Measurements from ENCODE around the gene SPEM3. TPM values are rescaled to one million over a fixed set of nuclear protein-coding genes. Genes with fewer than 3 reads are reported as not detected.

Gene SPEM3
- total and polyA plus RNA-seq, 4 donors, result not detected

DNA sequence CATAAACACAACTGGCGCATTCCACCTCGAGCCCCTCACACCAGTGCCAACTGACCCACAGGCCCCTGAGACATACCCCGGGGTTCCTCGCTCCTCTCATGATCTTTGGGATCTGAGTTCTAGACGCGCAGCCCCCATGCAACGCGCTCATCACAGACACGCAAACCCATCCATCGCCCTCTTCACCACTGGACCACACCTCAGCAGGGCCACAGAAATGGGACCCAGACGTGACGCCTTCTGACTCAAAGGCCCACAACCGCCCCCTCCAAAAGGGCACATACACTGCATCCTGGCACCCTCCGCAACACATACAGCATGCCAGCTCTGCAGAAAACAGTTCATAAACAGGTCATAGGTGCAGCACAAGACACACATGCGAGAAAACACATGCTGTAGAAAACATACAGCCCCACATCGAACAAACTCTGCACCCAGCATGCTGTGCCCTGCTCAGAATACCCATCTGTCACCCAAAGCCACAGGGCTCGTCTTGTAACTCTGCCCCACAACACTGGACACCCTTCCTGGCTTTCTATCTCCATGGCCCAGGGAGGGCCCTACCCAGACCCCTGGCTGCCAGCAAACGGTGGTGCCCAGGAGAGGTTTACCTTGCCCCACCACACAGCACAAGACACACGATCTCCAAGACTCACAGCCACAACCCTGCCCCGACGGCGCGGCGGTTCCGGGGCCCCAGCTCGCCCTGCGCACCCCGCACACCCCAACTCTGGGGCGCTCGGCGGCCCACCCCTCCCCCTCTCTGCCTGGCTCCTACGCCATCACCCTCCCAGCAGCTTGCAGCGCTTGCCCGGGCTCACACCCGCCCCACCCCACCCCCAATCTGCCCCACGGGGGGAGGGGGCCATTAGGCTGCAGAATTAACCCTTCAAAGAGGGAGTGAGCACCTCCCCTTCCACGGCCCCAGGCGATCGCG lies 49.9 kb downstream of the SPEM3 start:
- H3K4me3 ChIP-seq (ENCODE audit: low read depth in 1 of 3, low read length in 3 of 3), result peak overlapping the region; percentile 60 to 96 (median 63)
- peak; percentile 70 for DNase-seq (ENCODE audit: low spot score)
- H3K36me3 ChIP-seq (ENCODE audit: control insufficient read depth in 4 of 4, insufficient read depth in 3 of 4, low read depth in 1 of 4, low read length in 3 of 4), result no peaks in the 10 kb centered on the region
- H3K9ac ChIP-seq (ENCODE audit: low read depth in 1 of 2, low read length in 2 of 2), result peak overlapping the region; percentile 42 to 66
- 29% methylated on average over 40 of the region's 40 CpGs for WGBS
- no peaks in the 10 kb centered on the region for H3K9me3 ChIP-seq (ENCODE audit: control insufficient read depth in 4 of 4, low read length in 3 of 4)
- H3K27me3 ChIP-seq (ENCODE audit: control insufficient read depth in 4 of 4, insufficient read depth in 4 of 4, low read length in 3 of 4), result no peaks in the 10 kb centered on the region
- peaks cover 15 to 56% (median 41%) of the 10 kb centered on the region in 4 donors for H3K4me1 ChIP-seq (ENCODE audit: control insufficient read depth in 4 of 4, insufficient read depth in 4 of 4, low read length in 3 of 4)
- TF ChIP-seq SP1 (IDR thresholded peaks at IDR 0.05) (no peak), FOXA1 (IDR thresholded peaks at IDR 0.05) (no peak), TAF1 (conservative IDR thresholded peaks at IDR 0.05) (no peak), HNF4G (IDR thresholded peaks at IDR 0.05) (no peak), HNF4A (conservative IDR thresholded peaks at IDR 0.05) (no peak), FOXA2 (IDR thresholded peaks at IDR 0.05) (no peak)
- H3K27ac ChIP-seq (ENCODE audit: low read depth in 1 of 2, low read length in 2 of 2), result peak overlapping the region; percentile 96 to 97

GRCh38 chr17:7479213-7480088 lies 50.8 kb downstream of the SPEM3 start, which contains the start of gene ZBTB4:
ZBTB4 (minus strand) TSS chr17:7479631; CDS start chr17:7466801, 12,830 bp downstream.
- WGBS, result under 1% methylated on average over 92 of the region's 92 CpGs
- no peaks in the 10 kb centered on the region for H3K36me3 ChIP-seq (ENCODE audit: control insufficient read depth in 4 of 4, insufficient read depth in 3 of 4, low read depth in 1 of 4, low read length in 3 of 4)
- peak within 1 kb of the TSS; percentile 96 to 97 for H3K27ac ChIP-seq (ENCODE audit: low read depth in 1 of 2, low read length in 2 of 2)
- TF ChIP-seq, protein P1, sequence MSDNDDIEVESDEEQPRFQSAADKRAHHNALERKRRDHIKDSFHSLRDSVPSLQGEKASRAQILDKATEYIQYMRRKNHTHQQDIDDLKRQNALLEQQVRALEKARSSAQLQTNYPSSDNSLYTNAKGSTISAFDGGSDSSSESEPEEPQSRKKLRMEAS (IDR thresholded peaks at IDR 0.05), result no peak
- peak within 1 kb of the TSS; percentile 60 to 96 (median 80) for H3K4me3 ChIP-seq (ENCODE audit: low read depth in 1 of 3, low read length in 3 of 3)
- peaks cover 12 to 52% (median 37%) of the 10 kb centered on the region in 4 donors for H3K4me1 ChIP-seq (ENCODE audit: control insufficient read depth in 4 of 4, insufficient read depth in 4 of 4, low read length in 3 of 4)
- peak; percentile 64 for DNase-seq (ENCODE audit: low spot score)
- no peaks in the 10 kb centered on the region for H3K27me3 ChIP-seq (ENCODE audit: control insufficient read depth in 4 of 4, insufficient read depth in 4 of 4, low read length in 3 of 4)
- H3K9me3 ChIP-seq (ENCODE audit: control insufficient read depth in 4 of 4, low read length in 3 of 4), result no peaks in the 10 kb centered on the region
- H3K9ac ChIP-seq (ENCODE audit: low read depth in 1 of 2, low read length in 2 of 2), result peak within 1 kb of the TSS; percentile 83 to 87

GRCh38 chr17:7480089-7480384 lies 51.4 kb downstream of the SPEM3 start:
- WGBS, result 10% methylated on average over 8 of the region's 8 CpGs
- Histone ChIP-seq H3K36me3 (ENCODE audit: control insufficient read depth in 4 of 4, insufficient read depth in 3 of 4, low read depth in 1 of 4, low read length in 3 of 4) (no peaks in the 10 kb centered on the region), H3K4me3 (ENCODE audit: low read depth in 1 of 3, low read length in 3 of 3) (peak overlapping the region; percentile 52 to 96 (median 80)), H3K4me1 (ENCODE audit: control insufficient read depth in 4 of 4, insufficient read depth in 4 of 4, low read length in 3 of 4) (peaks cover 8 to 46% (median 35%) of the 10 kb centered on the region in 4 donors), H3K27me3 (ENCODE audit: control insufficient read depth in 4 of 4, insufficient read depth in 4 of 4, low read length in 3 of 4) (no peaks in the 10 kb centered on the region), H3K9ac (ENCODE audit: low read depth in 1 of 2, low read length in 2 of 2) (peak overlapping the region; percentile 83 to 87), H3K27ac (ENCODE audit: low read depth in 1 of 2, low read length in 2 of 2) (peak overlapping the region; percentile 91 to 95), H3K9me3 (ENCODE audit: control insufficient read depth in 4 of 4, low read length in 3 of 4) (no peaks in the 10 kb centered on the region)
- no peak for DNase-seq (ENCODE audit: low spot score)
- TF ChIP-seq, protein P1 (IDR thresholded peaks at IDR 0.05), result no peak
- TF ChIP-seq, protein P2, sequence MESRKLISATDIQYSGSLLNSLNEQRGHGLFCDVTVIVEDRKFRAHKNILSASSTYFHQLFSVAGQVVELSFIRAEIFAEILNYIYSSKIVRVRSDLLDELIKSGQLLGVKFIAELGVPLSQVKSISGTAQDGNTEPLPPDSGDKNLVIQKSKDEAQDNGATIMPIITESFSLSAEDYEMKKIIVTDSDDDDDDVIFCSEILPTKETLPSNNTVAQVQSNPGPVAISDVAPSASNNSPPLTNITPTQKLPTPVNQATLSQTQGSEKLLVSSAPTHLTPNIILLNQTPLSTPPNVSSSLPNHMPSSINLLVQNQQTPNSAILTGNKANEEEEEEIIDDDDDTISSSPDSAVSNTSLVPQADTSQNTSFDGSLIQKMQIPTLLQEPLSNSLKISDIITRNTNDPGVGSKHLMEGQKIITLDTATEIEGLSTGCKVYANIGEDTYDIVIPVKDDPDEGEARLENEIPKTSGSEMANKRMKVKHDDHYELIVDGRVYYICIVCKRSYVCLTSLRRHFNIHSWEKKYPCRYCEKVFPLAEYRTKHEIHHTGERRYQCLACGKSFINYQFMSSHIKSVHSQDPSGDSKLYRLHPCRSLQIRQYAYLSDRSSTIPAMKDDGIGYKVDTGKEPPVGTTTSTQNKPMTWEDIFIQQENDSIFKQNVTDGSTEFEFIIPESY (IDR thresholded peaks at IDR 0.05), result no peak
- TF ChIP-seq FOXA1 (IDR thresholded peaks at IDR 0.05), result no peak
- TF ChIP-seq YY1 (IDR thresholded peaks at IDR 0.05), result no peak
- no peak for TF ChIP-seq NR2F2 (IDR thresholded peaks at IDR 0.05)
- TF ChIP-seq EGR1 (IDR thresholded peaks at IDR 0.05; ENCODE audit: low read depth in 2 of 2), result no peak
- TF ChIP-seq HNF4G (IDR thresholded peaks at IDR 0.05), result no peak
- no peak for TF ChIP-seq FOXA2 (IDR thresholded peaks at IDR 0.05)
- TF ChIP-seq, protein P3, sequence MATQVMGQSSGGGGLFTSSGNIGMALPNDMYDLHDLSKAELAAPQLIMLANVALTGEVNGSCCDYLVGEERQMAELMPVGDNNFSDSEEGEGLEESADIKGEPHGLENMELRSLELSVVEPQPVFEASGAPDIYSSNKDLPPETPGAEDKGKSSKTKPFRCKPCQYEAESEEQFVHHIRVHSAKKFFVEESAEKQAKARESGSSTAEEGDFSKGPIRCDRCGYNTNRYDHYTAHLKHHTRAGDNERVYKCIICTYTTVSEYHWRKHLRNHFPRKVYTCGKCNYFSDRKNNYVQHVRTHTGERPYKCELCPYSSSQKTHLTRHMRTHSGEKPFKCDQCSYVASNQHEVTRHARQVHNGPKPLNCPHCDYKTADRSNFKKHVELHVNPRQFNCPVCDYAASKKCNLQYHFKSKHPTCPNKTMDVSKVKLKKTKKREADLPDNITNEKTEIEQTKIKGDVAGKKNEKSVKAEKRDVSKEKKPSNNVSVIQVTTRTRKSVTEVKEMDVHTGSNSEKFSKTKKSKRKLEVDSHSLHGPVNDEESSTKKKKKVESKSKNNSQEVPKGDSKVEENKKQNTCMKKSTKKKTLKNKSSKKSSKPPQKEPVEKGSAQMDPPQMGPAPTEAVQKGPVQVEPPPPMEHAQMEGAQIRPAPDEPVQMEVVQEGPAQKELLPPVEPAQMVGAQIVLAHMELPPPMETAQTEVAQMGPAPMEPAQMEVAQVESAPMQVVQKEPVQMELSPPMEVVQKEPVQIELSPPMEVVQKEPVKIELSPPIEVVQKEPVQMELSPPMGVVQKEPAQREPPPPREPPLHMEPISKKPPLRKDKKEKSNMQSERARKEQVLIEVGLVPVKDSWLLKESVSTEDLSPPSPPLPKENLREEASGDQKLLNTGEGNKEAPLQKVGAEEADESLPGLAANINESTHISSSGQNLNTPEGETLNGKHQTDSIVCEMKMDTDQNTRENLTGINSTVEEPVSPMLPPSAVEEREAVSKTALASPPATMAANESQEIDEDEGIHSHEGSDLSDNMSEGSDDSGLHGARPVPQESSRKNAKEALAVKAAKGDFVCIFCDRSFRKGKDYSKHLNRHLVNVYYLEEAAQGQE (IDR thresholded peaks at IDR 0.05), result no peak
- TF ChIP-seq GABPA (IDR thresholded peaks at IDR 0.05 in 1 of 2, conservative IDR thresholded peaks at IDR 0.05 in 1 of 2), result no peak
- no peak for TF ChIP-seq RAD21 (IDR thresholded peaks at IDR 0.05)
- no peak for TF ChIP-seq SP1 (IDR thresholded peaks at IDR 0.05)
- TF ChIP-seq TAF1 (conservative IDR thresholded peaks at IDR 0.05), result no peak
- TF ChIP-seq RXRA (IDR thresholded peaks at IDR 0.05), result no peak
- TF ChIP-seq ATF3 (IDR thresholded peaks at IDR 0.05), result no peak
- TF ChIP-seq HNF4A (conservative IDR thresholded peaks at IDR 0.05), result no peak
